GM12873 (cell line): ENCODE results near the gene TFAP2A.

Experiments
- CTCF ChIP-seq: IDR thresholded peaks from 2 replicates; pipeline ENCODE4 v1.5.1; 2012; ENCODE audit warnings: low read depth, mild to moderate bottlenecking, moderate library complexity, low read length, control low read depth; ENCODE audit not compliant: insufficient read depth; ENCODE audit errors: missing control alignments

TFAP2A gene

GRCh38 chr6:10407018-10407673 is 7.7 kb downstream of the TFAP2A start:
- TF ChIP-seq CTCF = no peak

- no peak for TF ChIP-seq CTCF
These were observed 8.3 kb downstream of the TFAP2A start for GRCh38 chr6:10406556-10406955.

GRCh38 chr6:10405513-10405900 is 9.4 kb downstream of the TFAP2A start:
- TF ChIP-seq CTCF = no peak

- no peak for TF ChIP-seq CTCF
These were observed 9.9 kb downstream of the TFAP2A start for GRCh38 chr6:10404799-10405512.

GRCh38 chr6:10404107-10404798 is 10.6 kb downstream of the TFAP2A start:
- TF ChIP-seq CTCF = peak; percentile 30

- TF ChIP-seq CTCF = no peak
These were observed 11.3 kb downstream of the TFAP2A start for GRCh38 chr6:10403385-10404106.

- no peak for TF ChIP-seq CTCF
These were observed 12.1 kb downstream of the TFAP2A start for GRCh38 chr6:10402648-10403311.
